Measurements from ENCODE around the gene CAPN8.
A peak's percentile ranks its signal among the peaks of the same experiment; 100 is the strongest.

Gene CAPN8

GRCh38 chr1:223670458-223671159, 5.1 kb upstream of the CAPN8 start:
- peak; percentile 31 for DNase-seq (ENCODE audit: low spot score)
- TF ChIP-seq CTCF (IDR thresholded peaks at IDR 0.05; ENCODE audit: extremely low read depth, insufficient read depth, missing control alignments), result peak; percentile 61
- in situ Hi-C loops (cut with MboI; ENCODE audit: low pct_unique_long_range_greater_than_20kb, low sequenced_read_pairs, unreplicated experiment), result no loop called here

- in situ Hi-C loops (cut with MboI; ENCODE audit: low pct_unique_long_range_greater_than_20kb, low sequenced_read_pairs, unreplicated experiment), result no loop called here
- no peak for TF ChIP-seq CTCF (IDR thresholded peaks at IDR 0.05; ENCODE audit: extremely low read depth, insufficient read depth, missing control alignments)
- no peak for DNase-seq (ENCODE audit: low spot score)
Observed at GRCh38 chr1:223669003-223669795, 3.7 kb upstream of the CAPN8 start.

GRCh38 chr1:223667484-223668182, 2.1 kb upstream of the CAPN8 start:
- no peak for TF ChIP-seq CTCF (IDR thresholded peaks at IDR 0.05; ENCODE audit: extremely low read depth, insufficient read depth, missing control alignments)
- in situ Hi-C loops (cut with MboI; ENCODE audit: low pct_unique_long_range_greater_than_20kb, low sequenced_read_pairs, unreplicated experiment), result no loop called here

GRCh38 chr1:223664106-223664505, 1.4 kb downstream of the CAPN8 start:
- TF ChIP-seq CTCF (IDR thresholded peaks at IDR 0.05; ENCODE audit: extremely low read depth, insufficient read depth, missing control alignments), result no peak
- no peak for DNase-seq (ENCODE audit: low spot score)
- in situ Hi-C loops (cut with MboI; ENCODE audit: low pct_unique_long_range_greater_than_20kb, low sequenced_read_pairs, unreplicated experiment), result no loop called here

More at GRCh38 chr1:223667484-223668182, 2.1 kb upstream of the CAPN8 start:
- DNase-seq (ENCODE audit: low spot score), result no peak

- no peak for TF ChIP-seq CTCF (IDR thresholded peaks at IDR 0.05; ENCODE audit: extremely low read depth, insufficient read depth, missing control alignments)
- no peak for DNase-seq (ENCODE audit: low spot score)
- in situ Hi-C loops (cut with MboI; ENCODE audit: low pct_unique_long_range_greater_than_20kb, low sequenced_read_pairs, unreplicated experiment), result no loop called here
Observed at GRCh38 chr1:223662943-223663342, 2.6 kb downstream of the CAPN8 start.

GRCh38 chr1:223659711-223660110, 5.8 kb downstream of the CAPN8 start:
- DNase-seq (ENCODE audit: low spot score), result no peak

More at GRCh38 chr1:223659711-223660110, 5.8 kb downstream of the CAPN8 start:
- in situ Hi-C loops (cut with MboI; ENCODE audit: low pct_unique_long_range_greater_than_20kb, low sequenced_read_pairs, unreplicated experiment), result no loop called here
- no peak for TF ChIP-seq CTCF (IDR thresholded peaks at IDR 0.05; ENCODE audit: extremely low read depth, insufficient read depth, missing control alignments)
